IPS-18a (cell line): ENCODE measurements around the gene PPP1R8.

Experiments
- H3K27ac ChIP-seq: one replicate; pipeline ENCODE4 v1.5.1; 2013; ENCODE audit warnings: low read length
- H3K27me3 ChIP-seq: one replicate; pipeline ENCODE4 v1.6.1; 2013; ENCODE audit warnings: mild to moderate bottlenecking, low read length; ENCODE audit not compliant: control insufficient read depth, insufficient read depth
- H3K36me3 ChIP-seq: one replicate; pipeline ENCODE4 v1.6.1; 2013; ENCODE audit warnings: low read depth, low read length; ENCODE audit not compliant: control insufficient read depth
- H3K4me1 ChIP-seq: one replicate; pipeline ENCODE4 v1.6.1; 2013; ENCODE audit warnings: low read depth, low read length; ENCODE audit not compliant: control insufficient read depth
- H3K4me3 ChIP-seq: one replicate; pipeline ENCODE4 v1.5.1; 2013; ENCODE audit warnings: low read length
- H3K9ac ChIP-seq: one replicate; pipeline ENCODE4 v1.6.1; 2013; ENCODE audit warnings: mild to moderate bottlenecking, low read length, moderate library complexity
- H3K9me3 ChIP-seq: one replicate; pipeline ENCODE4 v1.6.1; 2013; ENCODE audit warnings: low read depth, low read length; ENCODE audit not compliant: control insufficient read depth

The PPP1R8 gene

DNA sequence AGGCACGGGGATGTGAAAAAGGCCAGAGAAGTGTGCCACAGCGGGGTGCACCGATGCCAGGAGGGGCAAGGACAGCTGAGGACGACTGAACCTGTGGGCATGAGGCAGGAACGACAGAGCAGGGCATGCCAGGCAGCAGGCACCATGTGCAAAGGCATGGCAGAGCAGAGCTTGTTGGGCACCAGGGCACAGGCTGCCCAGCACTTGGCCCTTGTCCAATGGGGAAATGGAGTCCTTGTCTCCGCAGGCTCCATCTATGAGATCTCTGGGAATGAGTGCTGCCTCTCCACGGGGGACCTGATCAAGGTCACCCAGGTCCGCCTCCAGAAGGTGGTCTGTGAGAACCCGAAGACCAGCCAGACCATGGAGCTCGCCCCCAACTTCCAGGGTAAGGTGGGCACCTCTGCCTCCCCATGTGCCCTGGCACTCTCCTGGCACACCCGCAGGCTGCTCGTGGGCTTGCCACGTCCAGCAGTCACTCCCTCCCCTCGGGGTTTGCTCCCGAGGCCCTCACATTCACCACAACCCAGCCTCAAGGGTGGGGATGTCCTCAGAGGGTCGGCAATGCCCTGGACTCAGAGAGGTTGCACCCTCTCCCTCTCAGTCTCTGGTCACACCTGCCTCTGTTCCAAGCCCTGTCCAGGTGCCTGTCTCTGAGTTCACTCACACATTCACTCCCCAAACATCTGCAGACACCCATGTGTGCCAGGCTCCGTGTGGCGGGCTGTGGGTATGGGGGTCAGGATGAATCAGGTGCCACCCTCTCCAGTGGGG is 45.9 kb downstream of the PPP1R8 start:
- Histone ChIP-seq H3K27me3 (peaks cover 12% of the 10 kb centered on the region), H3K4me1 (no peaks in the 10 kb centered on the region), H3K9me3 (no peaks in the 10 kb centered on the region), H3K4me3 (no peak overlapping the region), H3K27ac (no peak overlapping the region), H3K9ac (no peak overlapping the region), H3K36me3 (no peaks in the 10 kb centered on the region)

DNA sequence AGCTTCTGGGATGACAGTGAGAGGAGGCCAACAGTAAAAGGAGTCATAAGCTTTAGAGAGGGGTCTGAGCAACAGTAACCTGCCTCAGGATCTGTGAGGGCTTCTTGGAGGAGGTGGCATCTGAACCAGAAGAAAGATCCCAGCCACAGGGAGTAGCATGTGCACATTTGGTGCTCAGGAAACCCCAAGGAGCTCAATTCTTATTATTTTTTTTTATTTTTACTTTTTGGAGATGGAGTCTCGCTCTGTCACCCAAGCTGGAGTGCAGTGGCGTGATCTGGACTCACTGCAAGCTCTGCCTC is 46.5 kb downstream of the PPP1R8 start:
- Histone ChIP-seq H3K27me3 (peaks cover 12% of the 10 kb centered on the region), H3K9me3 (no peaks in the 10 kb centered on the region), H3K36me3 (no peaks in the 10 kb centered on the region), H3K4me1 (no peaks in the 10 kb centered on the region), H3K4me3 (no peak overlapping the region), H3K27ac (no peak overlapping the region), H3K9ac (no peak overlapping the region)

- no peaks in the 10 kb centered on the region for H3K9me3 ChIP-seq
- no peak overlapping the region for H3K9ac ChIP-seq
- peaks cover 6% of the 10 kb centered on the region for H3K27me3 ChIP-seq
- peaks cover 2% of the 10 kb centered on the region for H3K36me3 ChIP-seq
- no peak overlapping the region for H3K27ac ChIP-seq
- H3K4me1 ChIP-seq, result no peaks in the 10 kb centered on the region
- H3K4me3 ChIP-seq, result no peak overlapping the region
Measured at GRCh38 chr1:27878039-27878438, 47.5 kb downstream of the PPP1R8 start.

DNA sequence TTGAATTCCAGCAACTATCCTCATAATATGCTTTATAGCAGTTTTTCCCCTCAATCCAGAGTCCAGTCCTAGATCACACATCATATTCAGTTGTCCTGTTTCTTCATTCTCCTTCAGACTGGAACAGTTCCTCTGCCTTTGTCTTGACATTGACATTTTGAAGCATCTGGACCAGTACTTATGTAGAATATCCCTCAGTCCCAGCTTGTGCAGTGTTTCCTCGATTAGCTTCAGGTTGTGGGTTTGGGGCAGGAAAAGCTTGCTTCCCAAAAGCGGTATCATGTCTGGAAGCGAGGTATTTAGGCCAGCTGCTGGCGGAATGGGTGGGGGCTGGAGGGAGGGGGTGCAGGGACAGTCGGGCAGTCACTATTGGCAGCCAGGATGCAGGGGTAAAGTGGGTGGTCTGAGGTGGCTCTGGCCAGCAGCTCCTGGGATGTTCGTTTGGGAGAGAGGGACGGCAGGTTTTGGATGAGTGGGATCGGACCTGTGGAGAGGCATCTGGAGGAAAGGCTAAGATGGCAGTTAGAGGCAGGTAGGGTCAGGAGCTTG is 48.3 kb downstream of the PPP1R8 start:
- Histone ChIP-seq H3K27me3 (no peaks in the 10 kb centered on the region), H3K4me1 (no peaks in the 10 kb centered on the region), H3K4me3 (no peak overlapping the region), H3K9ac (no peak overlapping the region), H3K9me3 (no peaks in the 10 kb centered on the region), H3K36me3 (peaks cover 5% of the 10 kb centered on the region), H3K27ac (no peak overlapping the region)

GRCh38 chr1:27879374-27880082 is 48.9 kb downstream of the PPP1R8 start:
- Histone ChIP-seq H3K4me1 (no peaks in the 10 kb centered on the region), H3K4me3 (no peak overlapping the region), H3K36me3 (peaks cover 5% of the 10 kb centered on the region), H3K27ac (no peak overlapping the region), H3K9ac (no peak overlapping the region), H3K9me3 (no peaks in the 10 kb centered on the region), H3K27me3 (no peaks in the 10 kb centered on the region)

- no peak overlapping the region for H3K9ac ChIP-seq
Measured at GRCh38 chr1:27882543-27882903, 51.9 kb downstream of the PPP1R8 start.

GRCh38 chr1:27883536-27883935 is 53.0 kb downstream of the PPP1R8 start:
- Histone ChIP-seq H3K9ac (no peak overlapping the region), H3K4me1 (no peaks in the 10 kb centered on the region), H3K9me3 (no peaks in the 10 kb centered on the region), H3K36me3 (peaks cover 16% of the 10 kb centered on the region), H3K27ac (no peak overlapping the region), H3K27me3 (no peaks in the 10 kb centered on the region), H3K4me3 (no peak overlapping the region)

More at GRCh38 chr1:27882543-27882903, 51.9 kb downstream of the PPP1R8 start:
- Histone ChIP-seq H3K36me3 (peaks cover 16% of the 10 kb centered on the region), H3K9me3 (no peaks in the 10 kb centered on the region), H3K4me3 (no peak overlapping the region), H3K27me3 (no peaks in the 10 kb centered on the region), H3K27ac (no peak overlapping the region), H3K4me1 (no peaks in the 10 kb centered on the region)

GRCh38 chr1:27884006-27884954 is 53.7 kb downstream of the PPP1R8 start:
- Histone ChIP-seq H3K9me3 (no peaks in the 10 kb centered on the region), H3K36me3 (peaks cover 16% of the 10 kb centered on the region), H3K9ac (no peak overlapping the region), H3K27ac (no peak overlapping the region), H3K27me3 (no peaks in the 10 kb centered on the region), H3K4me1 (no peaks in the 10 kb centered on the region), H3K4me3 (no peak overlapping the region)

GRCh38 chr1:27885114-27885528 is 54.5 kb downstream of the PPP1R8 start:
- Histone ChIP-seq H3K4me1 (no peaks in the 10 kb centered on the region), H3K4me3 (no peak overlapping the region), H3K9ac (no peak overlapping the region), H3K9me3 (no peaks in the 10 kb centered on the region), H3K27ac (no peak overlapping the region), H3K36me3 (peaks cover 16% of the 10 kb centered on the region), H3K27me3 (no peaks in the 10 kb centered on the region)

GRCh38 chr1:27885621-27886352 is 55.2 kb downstream of the PPP1R8 start:
- no peaks in the 10 kb centered on the region for H3K9me3 ChIP-seq
- no peak overlapping the region for H3K9ac ChIP-seq
- H3K27ac ChIP-seq, result no peak overlapping the region
- H3K4me1 ChIP-seq, result no peaks in the 10 kb centered on the region
- no peaks in the 10 kb centered on the region for H3K27me3 ChIP-seq
- H3K4me3 ChIP-seq, result no peak overlapping the region
- H3K36me3 ChIP-seq, result peaks cover 19% of the 10 kb centered on the region

DNA sequence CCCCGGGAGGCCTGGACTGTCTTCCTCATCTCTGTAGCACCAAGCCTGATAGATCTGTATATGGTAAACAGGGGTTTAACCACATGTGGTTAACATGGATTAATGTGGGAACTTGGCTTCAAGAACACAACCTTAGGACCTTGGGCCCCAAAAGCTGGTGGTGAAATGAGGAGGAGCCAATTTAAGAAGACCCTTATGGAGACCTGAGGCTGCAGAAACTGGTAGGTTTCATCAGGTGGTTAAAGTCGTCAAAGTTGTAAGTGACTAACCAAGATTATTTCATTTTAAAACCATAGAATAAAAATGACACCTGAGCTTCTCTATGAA is 55.7 kb downstream of the PPP1R8 start:
- Histone ChIP-seq H3K9ac (no peak overlapping the region), H3K9me3 (no peaks in the 10 kb centered on the region), H3K27me3 (no peaks in the 10 kb centered on the region), H3K36me3 (peaks cover 24% of the 10 kb centered on the region), H3K4me3 (no peak overlapping the region), H3K27ac (no peak overlapping the region), H3K4me1 (no peaks in the 10 kb centered on the region)
